Activated CD4-positive, alpha-beta T cell treated with anti-CD3 and anti-CD28 coated beads for 24 hours (primary cell): ENCODE results near the gene SPRR2F.

Experiments used
- DNase-seq, 2 donors: peaks; one replicate each; pipeline ENCODE4 v3.0.0-alpha.2; 2020; ENCODE audit warnings: low read depth in 2 of 2

The SPRR2F gene

DNA sequence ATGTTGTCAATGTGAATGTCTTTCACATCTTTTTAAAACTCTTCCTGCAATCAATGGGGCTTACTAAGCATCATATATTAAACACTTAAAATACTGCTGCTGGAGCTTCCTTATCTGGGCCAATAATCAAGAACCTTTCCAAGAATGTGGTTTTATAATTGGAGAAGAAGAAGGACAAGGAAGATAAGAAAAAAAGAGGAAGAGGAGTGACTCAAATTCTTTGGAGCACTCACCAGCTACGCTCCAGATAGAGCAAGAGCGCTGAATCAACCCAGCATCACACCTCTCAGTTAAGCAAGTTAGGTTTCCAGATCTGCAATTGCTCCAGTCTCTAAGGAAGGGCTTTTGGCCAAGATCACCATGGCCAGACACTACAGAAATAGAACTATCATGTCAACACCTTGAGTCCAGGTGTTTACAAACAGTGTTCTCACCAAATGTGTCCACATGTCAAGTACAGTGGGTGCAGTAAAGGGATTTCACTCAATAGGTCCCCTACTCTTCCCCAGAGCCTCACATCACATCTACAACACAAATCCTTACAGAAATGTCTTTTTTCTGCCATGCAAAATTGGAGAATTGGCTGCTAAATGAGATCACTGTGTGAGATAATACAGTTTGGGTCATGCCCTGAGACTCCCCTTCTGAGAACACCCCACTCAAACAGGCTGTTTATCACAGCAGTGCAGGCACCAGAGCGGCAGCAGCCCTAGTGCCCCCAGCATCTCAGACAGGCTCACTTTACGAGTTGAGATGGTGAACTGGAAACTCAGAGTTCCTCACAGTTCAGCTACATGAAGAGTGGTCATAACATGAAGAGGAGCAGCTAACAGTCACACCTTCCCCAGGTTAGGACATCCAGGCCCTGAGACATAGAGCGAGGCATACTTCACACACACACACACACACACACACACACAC lies 40.2 kb downstream of the SPRR2F start:
- DNase-seq, result no peak

DNA sequence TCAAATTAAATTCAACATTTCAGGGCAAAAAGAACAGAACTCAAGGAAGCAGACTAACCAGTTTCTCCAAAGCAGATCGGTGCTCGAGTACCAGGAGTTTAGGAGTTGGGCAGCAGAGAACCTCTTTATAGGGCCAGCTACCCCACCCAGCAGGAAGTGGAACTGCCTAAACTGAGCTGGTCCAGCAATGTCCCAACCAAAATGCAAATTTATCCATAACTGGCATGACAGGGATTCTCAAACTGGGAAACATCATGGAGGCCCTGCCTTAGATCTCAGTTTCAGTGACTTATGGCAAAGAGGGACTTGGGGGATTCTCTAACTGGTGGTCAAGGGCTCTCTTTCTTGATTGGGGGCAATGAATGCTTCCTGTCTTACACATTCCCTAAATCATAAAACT lies 41.8 kb downstream of the SPRR2F start, which contains the start of gene SPRR2B:
Gene SPRR2B, minus strand, starts transcription at position 101 of the 400 bp plus-strand sequence. CDS start 772 bp downstream, outside the sequence.
- DNase-seq, result no peak

DNA sequence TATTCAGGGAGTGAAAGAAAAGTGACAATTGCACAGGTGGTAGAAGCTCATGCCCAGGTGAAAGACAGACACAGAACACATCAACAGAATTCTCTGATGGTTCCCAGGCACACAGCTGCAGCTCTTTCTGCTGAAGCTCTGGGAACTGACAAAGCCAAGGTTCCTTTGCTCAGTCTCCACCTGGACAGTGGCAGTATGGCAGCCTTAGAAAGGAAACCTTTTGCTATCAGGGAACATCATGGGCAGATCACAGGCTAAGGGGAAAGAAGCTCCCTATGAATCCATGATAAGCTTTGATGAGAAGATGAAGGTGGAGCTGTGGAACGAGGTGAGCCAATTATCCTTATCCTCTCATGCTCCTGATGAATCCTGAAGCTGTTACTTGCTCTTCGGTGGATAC lies 43.1 kb downstream of the SPRR2F start:
- no peak for DNase-seq
